Neural cell (in vitro differentiated cells): ENCODE results near the gene GABRR1. TPM values are rescaled to one million over a fixed set of nuclear protein-coding genes. Genes with fewer than 3 reads are reported as not detected.

Source experiments
- H2AFZ ChIP-seq: fragments of 200-600, 300-800 bp; sonication (generic), shearing (Covaris generic); 2 replicates; pipeline ENCODE4 v1.6.0; 2014; ENCODE audit warnings: low read depth, mild to moderate bottlenecking, antibody characterized with exemption, low read length, moderate library complexity
- H3F3A ChIP-seq: fragments of 200-600 bp; shearing (Covaris generic); 2 replicates; pipeline ENCODE4 v1.6.1; 2016; ENCODE audit warnings: mild to moderate bottlenecking, moderate library complexity, mixed read lengths, antibody characterized with exemption, low read length; ENCODE audit not compliant: insufficient read depth, poor library complexity, severe bottlenecking
- H3K27ac ChIP-seq: fragments of 200-600, 300-800 bp; sonication (generic), shearing (Covaris generic); 2 replicates; pipeline ENCODE4 v1.5.1; 2014; ENCODE audit warnings: mild to moderate bottlenecking, low read length, moderate library complexity
- H3K27me3 ChIP-seq: fragments of 300-800, 200-600 bp; sonication (generic), shearing (Covaris generic); 2 replicates; pipeline ENCODE4 v1.6.0; 2014; ENCODE audit warnings: mild to moderate bottlenecking, low read depth, low read length, moderate library complexity; ENCODE audit not compliant: insufficient read depth
- H3K36me3 ChIP-seq: fragments of 300-800, 200-600 bp; sonication (generic), shearing (Covaris generic); 2 replicates; pipeline ENCODE4 v1.5.1; 2014; ENCODE audit warnings: mild to moderate bottlenecking, antibody characterized with exemption, low read length, moderate library complexity; ENCODE audit not compliant: insufficient read depth
- H3K4me2 ChIP-seq: fragments of 300-800, 200-600 bp; sonication (generic), shearing (Covaris generic); 2 replicates; pipeline ENCODE4 v1.6.0; 2014; ENCODE audit warnings: mild to moderate bottlenecking, low read length
- H3K4me3 ChIP-seq: fragments of 300-800, 200-600 bp; sonication (generic), shearing (Covaris generic); 2 replicates; pipeline ENCODE4 v1.5.1; 2014; ENCODE audit warnings: mild to moderate bottlenecking, low read length, moderate library complexity
- H3K79me2 ChIP-seq: fragments of 200-600 bp; shearing (Covaris generic); replicated peaks from 2 replicates; pipeline ENCODE4 v1.6.0; 2014; ENCODE audit warnings: mild to moderate bottlenecking, low read length, moderate library complexity; ENCODE audit not compliant: insufficient read depth
- H3K9ac ChIP-seq: fragments of 300-800, 200-600 bp; sonication (generic), shearing (Covaris generic); 2 replicates; pipeline ENCODE4 v1.6.1; 2016; ENCODE audit warnings: mild to moderate bottlenecking, low read length, mixed read lengths
- H3K9me2 ChIP-seq: fragments of 200-600 bp; shearing (Covaris generic); 2 replicates; pipeline ENCODE4 v1.6.1; 2016; ENCODE audit warnings: mild to moderate bottlenecking, low read length, mixed read lengths; ENCODE audit not compliant: insufficient read depth
- H3K9me3 ChIP-seq: fragments of 200-600, 300-800 bp; sonication (generic), shearing (Covaris generic); 2 replicates; pipeline ENCODE4 v1.6.1; 2016; ENCODE audit warnings: mild to moderate bottlenecking, mixed run types, low read length, moderate library complexity, mixed read lengths
- H4K20me1 ChIP-seq: fragments of 200-600 bp; shearing (Covaris generic); 2 replicates; pipeline ENCODE4 v1.6.1; 2016; ENCODE audit warnings: mild to moderate bottlenecking, mixed run types; ENCODE audit not compliant: insufficient read depth
- CTCF ChIP-seq: fragments of 450-650 bp; IDR thresholded peaks from 2 replicates; pipeline ENCODE4 v1.5.1; 2014; ENCODE audit warnings: antibody characterized with exemption, mild to moderate bottlenecking, moderate library complexity; ENCODE audit not compliant: poor library complexity, severe bottlenecking
- EP300 ChIP-seq: fragments of 450-650 bp; conservative IDR thresholded peaks from 2 replicates; pipeline ENCODE4 v1.6.1; 2014; ENCODE audit warnings: antibody characterized with exemption, mild to moderate bottlenecking, moderate library complexity; ENCODE audit not compliant: poor library complexity, severe bottlenecking
- EZH2 ChIP-seq: fragments of 200-600, 300-800 bp; shearing (Covaris generic), sonication (generic); IDR thresholded peaks from 2 replicates; pipeline ENCODE4 v1.6.1; 2014; ENCODE audit warnings: antibody characterized with exemption, low read length, borderline replicate concordance, mild to moderate bottlenecking; ENCODE audit not compliant: insufficient read depth, poor library complexity, severe bottlenecking
- MXI1 ChIP-seq: fragments of 450-650 bp; conservative IDR thresholded peaks from 2 replicates; pipeline ENCODE4 v1.6.1; 2014; ENCODE audit warnings: antibody characterized with exemption, mild to moderate bottlenecking; ENCODE audit not compliant: poor library complexity, severe bottlenecking
- POLR2AphosphoS5 ChIP-seq: IDR thresholded peaks from 2 replicates; pipeline ENCODE4 v1.6.1; 2012
- RAD21 ChIP-seq: fragments of 450-650 bp; conservative IDR thresholded peaks from 2 replicates; pipeline ENCODE4 v1.6.1; 2014; ENCODE audit warnings: antibody characterized with exemption, mild to moderate bottlenecking, moderate library complexity
- REST ChIP-seq: IDR thresholded peaks from 2 replicates; pipeline ENCODE4 v1.6.1; 2012; ENCODE audit warnings: borderline replicate concordance
- SMC3 ChIP-seq: fragments of 450-650 bp; conservative IDR thresholded peaks from 2 replicates; pipeline ENCODE4 v1.6.1; 2014; ENCODE audit warnings: antibody characterized with exemption, mild to moderate bottlenecking, moderate library complexity; ENCODE audit not compliant: poor library complexity
- TAF1 ChIP-seq: IDR thresholded peaks from 2 replicates; pipeline ENCODE4 v1.6.1; 2012; ENCODE audit warnings: low read depth
- polyA plus RNA-seq: library from polyadenylated mRNA; depleted of rRNA; stranded (reverse); fragments of >200 nt; gene quantifications from 2 replicates; pipeline ENCODE4 v1.2.3, GENCODE V29; 2014

Gene GABRR1
- polyA plus RNA-seq, 1 donor from 2014 or later = not detected

GRCh38 chr6:89199579-89199978 is 17.6 kb downstream of the GABRR1 start:
- Histone ChIP-seq H3K9me2 (no peaks in the 10 kb centered on the region), H3K27me3 (no peaks in the 10 kb centered on the region), H3K36me3 (no peaks in the 10 kb centered on the region), H3K4me2 (no peak overlapping the region), H3F3A (no peaks in the 10 kb centered on the region), H3K9ac (no peak overlapping the region), H3K9me3 (no peaks in the 10 kb centered on the region), H3K79me2 (no peaks in the 10 kb centered on the region), H4K20me1 (no peaks in the 10 kb centered on the region), H3K27ac (no peak overlapping the region), H3K4me3 (no peak overlapping the region), H2AFZ (no peak overlapping the region)
- TF ChIP-seq REST = no peak
- TF ChIP-seq TAF1 = no peak
- TF ChIP-seq EZH2 = no peak
- no peak for TF ChIP-seq EP300
- no peak for TF ChIP-seq SMC3
- TF ChIP-seq CTCF = no peak
- no peak for TF ChIP-seq MXI1
- TF ChIP-seq RAD21 = no peak
- no peak for TF ChIP-seq POLR2AphosphoS5

GRCh38 chr6:89198235-89198634 is 18.9 kb downstream of the GABRR1 start:
- Histone ChIP-seq H3K27ac (no peak overlapping the region), H3K79me2 (no peaks in the 10 kb centered on the region), H3K27me3 (no peaks in the 10 kb centered on the region), H3K9me2 (no peaks in the 10 kb centered on the region), H3K4me2 (no peak overlapping the region), H3K36me3 (no peaks in the 10 kb centered on the region), H2AFZ (no peak overlapping the region), H3K4me3 (no peak overlapping the region), H3K9ac (no peak overlapping the region), H4K20me1 (no peaks in the 10 kb centered on the region), H3F3A (no peaks in the 10 kb centered on the region), H3K9me3 (no peaks in the 10 kb centered on the region)
- no peak for TF ChIP-seq CTCF
- TF ChIP-seq POLR2AphosphoS5 = no peak
- TF ChIP-seq EZH2 = no peak
